Measurements from ENCODE around the gene UTP25.

DNA sequence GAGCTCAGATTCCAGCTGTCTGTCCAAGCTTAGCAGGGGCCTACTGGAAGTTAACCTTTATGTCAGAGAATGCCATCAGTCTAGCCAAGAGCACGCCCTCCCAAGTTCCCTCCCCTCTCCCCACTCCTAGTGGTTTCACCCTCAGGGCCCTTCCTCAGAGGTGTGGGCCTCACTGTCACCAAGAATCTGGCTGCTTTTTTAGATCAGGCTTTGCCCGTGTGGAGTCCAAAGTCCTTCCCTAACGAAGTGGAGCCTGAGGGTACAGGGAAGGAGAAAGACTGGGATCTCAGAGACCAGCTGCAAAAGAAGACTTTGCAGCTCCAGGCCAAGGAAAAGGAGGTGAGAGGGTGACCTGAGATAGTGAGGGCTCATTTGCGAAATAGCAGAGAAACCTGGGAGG lies 47.5 kb upstream of the UTP25 start:
- TF ChIP-seq, protein P1, sequence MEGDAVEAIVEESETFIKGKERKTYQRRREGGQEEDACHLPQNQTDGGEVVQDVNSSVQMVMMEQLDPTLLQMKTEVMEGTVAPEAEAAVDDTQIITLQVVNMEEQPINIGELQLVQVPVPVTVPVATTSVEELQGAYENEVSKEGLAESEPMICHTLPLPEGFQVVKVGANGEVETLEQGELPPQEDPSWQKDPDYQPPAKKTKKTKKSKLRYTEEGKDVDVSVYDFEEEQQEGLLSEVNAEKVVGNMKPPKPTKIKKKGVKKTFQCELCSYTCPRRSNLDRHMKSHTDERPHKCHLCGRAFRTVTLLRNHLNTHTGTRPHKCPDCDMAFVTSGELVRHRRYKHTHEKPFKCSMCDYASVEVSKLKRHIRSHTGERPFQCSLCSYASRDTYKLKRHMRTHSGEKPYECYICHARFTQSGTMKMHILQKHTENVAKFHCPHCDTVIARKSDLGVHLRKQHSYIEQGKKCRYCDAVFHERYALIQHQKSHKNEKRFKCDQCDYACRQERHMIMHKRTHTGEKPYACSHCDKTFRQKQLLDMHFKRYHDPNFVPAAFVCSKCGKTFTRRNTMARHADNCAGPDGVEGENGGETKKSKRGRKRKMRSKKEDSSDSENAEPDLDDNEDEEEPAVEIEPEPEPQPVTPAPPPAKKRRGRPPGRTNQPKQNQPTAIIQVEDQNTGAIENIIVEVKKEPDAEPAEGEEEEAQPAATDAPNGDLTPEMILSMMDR (IDR thresholded peaks at IDR 0.05), result no peak
- TF ChIP-seq POLR2A (IDR thresholded peaks at IDR 0.05), result no peak
